K562 (cell line): ENCODE measurements around the gene EIF4E3. TPM values are rescaled to one million over a fixed set of nuclear protein-coding genes. Genes with fewer than 3 reads are reported as not detected.

ENCODE experiments used
- ATAC-seq: fragments of 200-7000 bp; cut with Tn5 transposase; 3 replicates; pipeline ENCODE4 v1.9.1; 2020; ENCODE audit warnings: moderate library complexity
- BruUV-seq: library from RNA; stranded (reverse); fragments of 400-500 nt; replicated peaks from 2 replicates; lab custom pipeline; 2021; lab: Mats Ljungman, UMichigan
- CTCF ChIA-PET: fragments of 300-600 bp; formaldehyde crosslinking; extraction: SDS; loops from one replicate; lab custom pipeline; 2021; ENCODE audit warnings: low intra/inter-chr PET ratio; lab: Yijun Ruan, JAX
- POLR2A ChIA-PET: fragments of 300-600, 350-650 bp; sonication (Branson Sonifier 250); formaldehyde crosslinking; extraction: SDS; loops from one replicate; lab custom pipeline; 2021; ENCODE audit warnings: antibody characterized with exemption, inconsistent platforms; lab: Yijun Ruan, JAX
- DNase-seq, 4 experiments: peaks; one replicate each; pipeline versions ENCODE4 v3.0.0 to v3.0.0-alpha.2; 2011 to 2018; ENCODE audit warnings: low spot score in 3 of 4, mixed read lengths in 3 of 4; ENCODE audit errors: extremely low read depth in 1 of 4
- FAIRE-seq: peaks from 2 replicates; lab custom pipeline; 2011; peaks lifted over from hg19 to GRCh38; lab: Jason Lieb, UNC
- H2AFZ ChIP-seq: 2 replicates; pipeline ENCODE4 v1.6.0; 2011; ENCODE audit warnings: low read depth, low read length, control low read depth, inconsistent platforms
- H3K27ac ChIP-seq: fragments of 200-600 bp; 3 replicates; pipeline ENCODE4 v1.8.0; 2011; ENCODE audit warnings: low read depth, mild to moderate bottlenecking, control low read depth, inconsistent platforms, low read length, moderate library complexity, mixed read lengths; ENCODE audit errors: extremely low read depth
- H3K27me3 ChIP-seq, 2 experiments: fragments of 300-600 bp in 1 of 2; 2 replicates in 1 of 2; 3 replicates in 1 of 2; pipeline versions ENCODE4 v1.6.0 to v1.8.0; 2011; ENCODE audit warnings: inconsistent platforms in 2 of 2, low read length in 2 of 2, mild to moderate bottlenecking in 1 of 2, mixed read lengths in 1 of 2, moderate library complexity in 1 of 2; ENCODE audit not compliant: control insufficient read depth in 2 of 2, insufficient read depth in 2 of 2
- H3K36me3 ChIP-seq: fragments of 300-600 bp; 3 replicates; pipeline ENCODE4 v1.8.0; 2011; ENCODE audit warnings: mild to moderate bottlenecking, low read length, inconsistent platforms; ENCODE audit not compliant: control insufficient read depth, insufficient read depth
- H3K4me1 ChIP-seq, 2 experiments: fragments of 200-600 bp in 1 of 2; replicated peaks in 1 of 2; 2 replicates in 1 of 2; 3 replicates in 1 of 2; pipeline versions ENCODE4 v1.5.1 to v1.8.0; 2011; ENCODE audit warnings: inconsistent platforms in 2 of 2, low read length in 2 of 2, mild to moderate bottlenecking in 1 of 2, mixed read lengths in 1 of 2, moderate library complexity in 1 of 2; ENCODE audit not compliant: control insufficient read depth in 2 of 2, insufficient read depth in 2 of 2
- H3K4me2 ChIP-seq: 2 replicates; pipeline ENCODE4 v1.6.1; 2011; ENCODE audit warnings: low read length, control low read depth, inconsistent platforms, mixed read lengths; ENCODE audit not compliant: insufficient read depth
- H3K4me3 ChIP-seq: fragments of 200-600 bp; sonication (generic), shearing (Covaris generic); 2 replicates; pipeline ENCODE4 v1.5.1; 2016; ENCODE audit warnings: control low read depth, inconsistent platforms
- H3K79me2 ChIP-seq: fragments of 200-600 bp; 3 replicates; pipeline ENCODE4 v1.8.0; 2011; ENCODE audit warnings: low read length, inconsistent platforms; ENCODE audit not compliant: control insufficient read depth, insufficient read depth
- H3K9ac ChIP-seq, 2 experiments: 2 replicates each; pipeline versions ENCODE4 v1.6.0 to v1.6.1; 2011; ENCODE audit warnings: low read depth in 2 of 2, low read length in 2 of 2, control low read depth in 1 of 2, inconsistent platforms in 1 of 2, mild to moderate bottlenecking in 1 of 2, mixed read lengths in 1 of 2; ENCODE audit not compliant: insufficient read depth in 1 of 2
- H3K9me1 ChIP-seq: one replicate; pipeline ENCODE4 v1.6.0; 2011; ENCODE audit warnings: inconsistent platforms, mild to moderate bottlenecking, low read length, moderate library complexity; ENCODE audit not compliant: control insufficient read depth, insufficient read depth
- H3K9me3 ChIP-seq: replicated peaks from 2 replicates; pipeline ENCODE4 v1.5.1; 2011; ENCODE audit warnings: low read depth, low read length, inconsistent platforms; ENCODE audit not compliant: control insufficient read depth, insufficient read depth
- H4K20me1 ChIP-seq: replicated peaks from 2 replicates; pipeline ENCODE4 v1.6.1; 2011; ENCODE audit warnings: low read length, inconsistent platforms, mixed read lengths; ENCODE audit not compliant: control insufficient read depth, insufficient read depth
- ARHGAP35 ChIP-seq: fragments of 450-650 bp; IDR thresholded peaks from 2 replicates; pipeline ENCODE4 v1.6.1; 2018; ENCODE audit not compliant: partially characterized antibody
- BRCA1 ChIP-seq, 2 experiments: fragments of 450-650 bp in 1 of 2; sonication (generic) in 1 of 2; formaldehyde crosslinking in 1 of 2; IDR thresholded peaks; 2 replicates each; pipeline versions ENCODE4 v1.5.0 to v1.6.1; 2017 to 2020; ENCODE audit warnings: mild to moderate bottlenecking in 1 of 2, missing genetic modification reagents in 1 of 2
- GABPB2 ChIP-seq: fragments of 250-450 bp; sonication (Bioruptor Pico); conservative IDR thresholded peaks from 2 replicates; pipeline ENCODE4 v1.5.1; 2021; ENCODE audit warnings: mild to moderate bottlenecking
- SLC30A9 ChIP-seq: fragments of 250-450 bp; sonication (Bioruptor Pico); IDR thresholded peaks from 2 replicates; pipeline ENCODE4 v1.8.0; 2022; ENCODE audit warnings: mild to moderate bottlenecking, moderate library complexity
- U2AF1 ChIP-seq: fragments of 200-400 bp; formaldehyde crosslinking; optimal IDR thresholded peaks from 2 replicates; pipeline ENCODE3; 2017; ENCODE audit warnings: mild to moderate bottlenecking, low read depth, low read length, moderate library complexity
- ZNF431 ChIP-seq: sonication (generic); formaldehyde crosslinking; IDR thresholded peaks from 2 replicates; pipeline ENCODE4 v1.8.0; 2022; ENCODE audit warnings: mild to moderate bottlenecking, missing genetic modification reagents
- in situ Hi-C: fragments of 300-500 bp; cut with MboI; formaldehyde crosslinking; loops from 4 replicates; pipeline ENCODE4 v1.15.0; 2018; ENCODE audit warnings: inconsistent platforms, mixed read lengths
- intact Hi-C: fragments of 100-400 bp; cut with micrococcal nuclease; formaldehyde crosslinking; loops from 2 replicates; pipeline ENCODE4 v1.14.2; 2022
- polyA plus RNA-seq, 8 experiments: library from polyadenylated mRNA; depleted of rRNA in 4 of 8; stranded (reverse) in 5 of 8; unstranded in 3 of 8; fragments of >200 nt; fragmentation: Nextera tagmentation in 2 of 8; fragmentation: Illumina TruSeq in 1 of 8; extraction: Ambion mirVana in 2 of 8; extraction: Trizol in 1 of 8; gene quantifications; 2 replicates each; pipeline versions ENCODE4 v1.2.1 to v1.2.3, GENCODE V29; 2011 to 2014; ENCODE audit warnings: inconsistent platforms in 1 of 8, missing spikeins in 1 of 8
- total RNA-seq, 7 experiments: library from RNA; depleted of rRNA in 6 of 7; stranded (reverse); fragments of >200 nt in 6 of 7; fragmentation: Illumina TruSeq in 2 of 7; extraction: Trizol in 2 of 7; gene quantifications; 2 replicates each; pipeline versions ENCODE4 v1.2.1 to v1.2.3, GENCODE V29; 2011 to 2021; ENCODE audit warnings: low replicate concordance in 1 of 7
- TF ChIP-seq, protein P1 (sequence below): fragments of 200-400 bp; formaldehyde crosslinking; IDR thresholded peaks from 2 replicates; pipeline ENCODE4 v1.6.1; 2017; ENCODE audit warnings: mild to moderate bottlenecking, low read depth, low read length, moderate library complexity
- TF ChIP-seq, protein P2 (sequence below): sonication (generic); formaldehyde crosslinking; IDR thresholded peaks from 2 replicates; pipeline ENCODE4 v1.8.1; 2023; ENCODE audit warnings: mild to moderate bottlenecking, missing genetic modification reagents
- TF ChIP-seq, protein P3 (sequence below): fragments of 250-450 bp; sonication (Bioruptor Pico); IDR thresholded peaks from 2 replicates; pipeline ENCODE4 v1.8.0; 2021; ENCODE audit warnings: moderate library complexity, mild to moderate bottlenecking, inconsistent platforms

EIF4E3 gene
- total and polyA plus RNA-seq, 9 of the 15 experiments (the other 6 are each of a cell fraction or from before 2014, with no cell fraction given) = 0.18 to 2.5 (median 1.1) TPM

DNA sequence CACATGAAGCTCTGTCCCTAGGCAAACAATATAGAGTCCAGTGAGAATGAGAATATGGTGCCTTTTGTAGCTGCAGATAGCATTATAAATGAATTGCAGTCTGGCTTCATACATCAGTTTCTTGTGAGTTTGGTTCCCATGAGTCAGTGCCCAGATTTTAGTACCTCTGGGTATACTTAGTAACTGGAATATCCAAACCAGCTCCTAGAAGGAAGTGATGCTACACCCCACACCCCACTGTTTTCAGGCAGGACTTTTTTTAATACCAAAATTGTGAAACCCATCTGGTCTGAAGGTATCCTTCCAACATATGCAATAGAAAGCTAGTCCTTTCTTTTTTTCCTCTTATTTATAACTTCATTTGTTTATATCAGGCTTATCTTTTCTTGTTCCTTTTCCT, 99.5 kb downstream of the EIF4E3 start:
- H3K27me3 ChIP-seq = peaks cover 13 to 25% of the 10 kb centered on the region in 2 experiments
- H3K4me2 ChIP-seq = no peak overlapping the region
- no peak overlapping the region for H3K27ac ChIP-seq
- no peaks in the 10 kb centered on the region for H3K9me3 ChIP-seq
- POLR2A ChIA-PET = no interaction called here
- FAIRE-seq (no peak), DNase-seq (no peak), ATAC-seq (no peak)
- no peaks in the 10 kb centered on the region for H3K4me1 ChIP-seq
- H3K9me1 ChIP-seq = no peaks in the 10 kb centered on the region
- no peak for TF ChIP-seq U2AF1
- TF ChIP-seq, protein P1, sequence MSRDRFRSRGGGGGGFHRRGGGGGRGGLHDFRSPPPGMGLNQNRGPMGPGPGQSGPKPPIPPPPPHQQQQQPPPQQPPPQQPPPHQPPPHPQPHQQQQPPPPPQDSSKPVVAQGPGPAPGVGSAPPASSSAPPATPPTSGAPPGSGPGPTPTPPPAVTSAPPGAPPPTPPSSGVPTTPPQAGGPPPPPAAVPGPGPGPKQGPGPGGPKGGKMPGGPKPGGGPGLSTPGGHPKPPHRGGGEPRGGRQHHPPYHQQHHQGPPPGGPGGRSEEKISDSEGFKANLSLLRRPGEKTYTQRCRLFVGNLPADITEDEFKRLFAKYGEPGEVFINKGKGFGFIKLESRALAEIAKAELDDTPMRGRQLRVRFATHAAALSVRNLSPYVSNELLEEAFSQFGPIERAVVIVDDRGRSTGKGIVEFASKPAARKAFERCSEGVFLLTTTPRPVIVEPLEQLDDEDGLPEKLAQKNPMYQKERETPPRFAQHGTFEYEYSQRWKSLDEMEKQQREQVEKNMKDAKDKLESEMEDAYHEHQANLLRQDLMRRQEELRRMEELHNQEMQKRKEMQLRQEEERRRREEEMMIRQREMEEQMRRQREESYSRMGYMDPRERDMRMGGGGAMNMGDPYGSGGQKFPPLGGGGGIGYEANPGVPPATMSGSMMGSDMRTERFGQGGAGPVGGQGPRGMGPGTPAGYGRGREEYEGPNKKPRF = no peak
- TF ChIP-seq GABPB2 (CRISPR knock-in tag) = no peak
- TF ChIP-seq, protein P2, sequence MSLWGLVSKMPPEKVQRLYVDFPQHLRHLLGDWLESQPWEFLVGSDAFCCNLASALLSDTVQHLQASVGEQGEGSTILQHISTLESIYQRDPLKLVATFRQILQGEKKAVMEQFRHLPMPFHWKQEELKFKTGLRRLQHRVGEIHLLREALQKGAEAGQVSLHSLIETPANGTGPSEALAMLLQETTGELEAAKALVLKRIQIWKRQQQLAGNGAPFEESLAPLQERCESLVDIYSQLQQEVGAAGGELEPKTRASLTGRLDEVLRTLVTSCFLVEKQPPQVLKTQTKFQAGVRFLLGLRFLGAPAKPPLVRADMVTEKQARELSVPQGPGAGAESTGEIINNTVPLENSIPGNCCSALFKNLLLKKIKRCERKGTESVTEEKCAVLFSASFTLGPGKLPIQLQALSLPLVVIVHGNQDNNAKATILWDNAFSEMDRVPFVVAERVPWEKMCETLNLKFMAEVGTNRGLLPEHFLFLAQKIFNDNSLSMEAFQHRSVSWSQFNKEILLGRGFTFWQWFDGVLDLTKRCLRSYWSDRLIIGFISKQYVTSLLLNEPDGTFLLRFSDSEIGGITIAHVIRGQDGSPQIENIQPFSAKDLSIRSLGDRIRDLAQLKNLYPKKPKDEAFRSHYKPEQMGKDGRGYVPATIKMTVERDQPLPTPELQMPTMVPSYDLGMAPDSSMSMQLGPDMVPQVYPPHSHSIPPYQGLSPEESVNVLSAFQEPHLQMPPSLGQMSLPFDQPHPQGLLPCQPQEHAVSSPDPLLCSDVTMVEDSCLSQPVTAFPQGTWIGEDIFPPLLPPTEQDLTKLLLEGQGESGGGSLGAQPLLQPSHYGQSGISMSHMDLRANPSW (CRISPR knock-in tag) = no peak
- no peak for TF ChIP-seq SLC30A9 (CRISPR knock-in tag)
- no peak for TF ChIP-seq BRCA1 (IDR thresholded peaks at IDR 0.05)
- no peak for TF ChIP-seq BRCA1 (CRISPR knock-in tag; IDR thresholded peaks at IDR 0.05)
- TF ChIP-seq, protein P3, sequence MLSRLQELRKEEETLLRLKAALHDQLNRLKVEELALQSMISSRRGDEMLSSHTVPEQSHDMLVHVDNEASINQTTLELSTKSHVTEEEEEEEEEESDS = no peak
- TF ChIP-seq ZNF431 (CRISPR knock-in tag) = no peak
- no peak for TF ChIP-seq ARHGAP35
- no peaks in the 10 kb centered on the region for H4K20me1 ChIP-seq
- no peaks in the 10 kb centered on the region for H3K79me2 ChIP-seq
- H3K36me3 ChIP-seq = no peaks in the 10 kb centered on the region
- H3K4me3 ChIP-seq = no peak overlapping the region
- CTCF ChIA-PET = no interaction called here
- BruUV-seq = no TSS peak
- intact Hi-C loops = no loop called here
- no peak overlapping the region for H3K9ac ChIP-seq
- H2AFZ ChIP-seq = no peak overlapping the region
- in situ Hi-C loops = no loop called here

Other genes starting within 250 kb of the EIF4E3 start
- 13.7 and 15.2 TPM in 2 replicates for gene FOXP1, start 141.7 kb downstream of the EIF4E3 start, total RNA-seq (2014; rRNA removed)
- gene FOXP1, start 141.7 kb downstream of the EIF4E3 start, total RNA-seq (2014; rRNA removed; fragmentation: Illumina TruSeq; extraction: Trizol) = 22.1 and 23.0 TPM in 2 replicates
- 34.5 and 35.1 TPM in 2 replicates for gene FOXP1, start 141.7 kb downstream of the EIF4E3 start, total RNA-seq (2015; rRNA removed; fragmentation: Illumina TruSeq; extraction: Trizol)
- 26.2 and 29.4 TPM in 2 replicates for gene FOXP1, start 141.7 kb downstream of the EIF4E3 start, total RNA-seq (2021)
- 8.9 and 10.5 TPM in 2 replicates for gene FOXP1, start 141.7 kb downstream of the EIF4E3 start, polyA plus RNA-seq (2011; rRNA removed)
- gene FOXP1, start 141.7 kb downstream of the EIF4E3 start, polyA plus RNA-seq (2014; fragmentation: Illumina TruSeq; extraction: Trizol) = 10.7 TPM in 2 replicates
- 10 to 100 TPM in 1 of 2 experiments, 1 to 10 TPM in 1; 7.7 to 13.8 TPM for gene FOXP1, start 141.7 kb downstream of the EIF4E3 start, polyA plus RNA-seq (2014; fragmentation: Nextera tagmentation; extraction: Ambion mirVana)
- gene FOXP1, start 141.7 kb downstream of the EIF4E3 start, polyA plus RNA-seq (2014; rRNA removed) = 6.1 and 8.0 TPM in 2 replicates
- gene GPR27, start 28.5 kb upstream of the EIF4E3 start, total RNA-seq (2014; rRNA removed) = not detected in 2 replicates
- not detected in 2 replicates for gene GPR27, start 28.5 kb upstream of the EIF4E3 start, total RNA-seq (2014; rRNA removed; fragmentation: Illumina TruSeq; extraction: Trizol)
- not detected in 2 replicates for gene GPR27, start 28.5 kb upstream of the EIF4E3 start, total RNA-seq (2015; rRNA removed; fragmentation: Illumina TruSeq; extraction: Trizol)
- not detected in 2 replicates for gene GPR27, start 28.5 kb upstream of the EIF4E3 start, total RNA-seq (2021)
- gene GPR27, start 28.5 kb upstream of the EIF4E3 start, polyA plus RNA-seq (2011; rRNA removed) = not detected in 2 replicates
- gene GPR27, start 28.5 kb upstream of the EIF4E3 start, polyA plus RNA-seq (2014; fragmentation: Illumina TruSeq; extraction: Trizol) = not detected in 2 replicates
- gene GPR27, start 28.5 kb upstream of the EIF4E3 start, polyA plus RNA-seq (2014; fragmentation: Nextera tagmentation; extraction: Ambion mirVana) = not detected
- not detected in 2 replicates for gene GPR27, start 28.5 kb upstream of the EIF4E3 start, polyA plus RNA-seq (2014; rRNA removed)
- gene PROK2, start 59.7 kb upstream of the EIF4E3 start, total RNA-seq (2014; rRNA removed) = not detected in 2 replicates
- gene PROK2, start 59.7 kb upstream of the EIF4E3 start, total RNA-seq (2014; rRNA removed; fragmentation: Illumina TruSeq; extraction: Trizol) = not detected in 2 replicates
- gene PROK2, start 59.7 kb upstream of the EIF4E3 start, total RNA-seq (2015; rRNA removed; fragmentation: Illumina TruSeq; extraction: Trizol) = not detected in 2 replicates
- gene PROK2, start 59.7 kb upstream of the EIF4E3 start, total RNA-seq (2021) = not detected in 2 replicates
- gene PROK2, start 59.7 kb upstream of the EIF4E3 start, polyA plus RNA-seq (2011; rRNA removed) = not detected in 2 replicates
- gene PROK2, start 59.7 kb upstream of the EIF4E3 start, polyA plus RNA-seq (2014; fragmentation: Illumina TruSeq; extraction: Trizol) = not detected in 2 replicates
- gene PROK2, start 59.7 kb upstream of the EIF4E3 start, polyA plus RNA-seq (2014; fragmentation: Nextera tagmentation; extraction: Ambion mirVana) = under 1 TPM; 0.07 to 0.13 TPM
- gene PROK2, start 59.7 kb upstream of the EIF4E3 start, polyA plus RNA-seq (2014; rRNA removed) = not detected in 2 replicates